CD14-positive monocyte (primary cell): Measurements from ENCODE around the gene HEXB. TPM values are rescaled to one million over a fixed set of nuclear protein-coding genes. Genes with fewer than 3 reads are reported as not detected.

Source experiments
- DNase-seq, 3 donors: peaks; one replicate each; pipeline ENCODE4 v3.0.0-alpha.2; 2011 to 2022
- H2AFZ ChIP-seq: 2 replicates; pipeline ENCODE4 v1.6.0; 2012; ENCODE audit warnings: mild to moderate bottlenecking, low read depth, low read length, inconsistent platforms; ENCODE audit not compliant: insufficient read depth, poor library complexity, severe bottlenecking
- H3K27ac ChIP-seq, 2 donors: 1 replicate in 1 of 2; 2 replicates in 1 of 2; pipeline ENCODE4 v1.5.1; 2012 to 2013; ENCODE audit warnings: low read length in 2 of 2, control low read depth in 1 of 2, inconsistent platforms in 1 of 2, low read depth in 1 of 2, mild to moderate bottlenecking in 1 of 2
- H3K27me3 ChIP-seq, 2 donors: one replicate each; pipeline versions ENCODE4 v1.6.0 to v1.6.1; 2011 to 2013; ENCODE audit warnings: low read length in 2 of 2; ENCODE audit not compliant: control insufficient read depth in 2 of 2, insufficient read depth in 2 of 2
- H3K36me3 ChIP-seq, 2 donors: replicated peaks in 1 of 2; 1 replicate in 1 of 2; 2 replicates in 1 of 2; pipeline versions ENCODE4 v1.5.1 to v1.6.1; 2012 to 2013; ENCODE audit warnings: low read length in 2 of 2, control low read depth in 1 of 2, inconsistent platforms in 1 of 2, mild to moderate bottlenecking in 1 of 2; ENCODE audit not compliant: insufficient read depth in 2 of 2, control insufficient read depth in 1 of 2
- H3K4me1 ChIP-seq, 2 donors: 1 replicate in 1 of 2; 2 replicates in 1 of 2; pipeline versions ENCODE4 v1.5.1 to v1.6.1; 2012 to 2013; ENCODE audit warnings: low read length in 2 of 2, control low read depth in 1 of 2, inconsistent platforms in 1 of 2, mild to moderate bottlenecking in 1 of 2, moderate library complexity in 1 of 2; ENCODE audit not compliant: insufficient read depth in 2 of 2, control insufficient read depth in 1 of 2
- H3K4me2 ChIP-seq: replicated peaks from 2 replicates; pipeline ENCODE3; 2012; ENCODE audit warnings: low read length, moderate library complexity, mild to moderate bottlenecking; ENCODE audit not compliant: poor library complexity, severe bottlenecking; ENCODE audit errors: extremely low read depth
- H3K4me3 ChIP-seq, 3 experiments: fragments of 200-600 bp in 1 of 3; sonication (generic) in 1 of 3; replicated peaks in 1 of 3; 1 replicate in 2 of 3; 2 replicates in 1 of 3; pipeline ENCODE4 v1.5.1; 2011 to 2013; ENCODE audit warnings: low read length in 3 of 3, mild to moderate bottlenecking in 3 of 3, control low read depth in 2 of 3, low read depth in 2 of 3, inconsistent platforms in 1 of 3, moderate library complexity in 1 of 3
- H3K79me2 ChIP-seq: 2 replicates; pipeline ENCODE4 v1.6.0; 2012; ENCODE audit warnings: mild to moderate bottlenecking, control low read depth, inconsistent platforms, low read length, moderate library complexity; ENCODE audit not compliant: insufficient read depth
- H3K9ac ChIP-seq: 2 replicates; pipeline ENCODE4 v1.6.0; 2017; ENCODE audit warnings: low read length, mild to moderate bottlenecking; ENCODE audit not compliant: insufficient read depth, poor library complexity, severe bottlenecking
- H3K9me3 ChIP-seq, 2 donors: replicated peaks in 1 of 2; 1 replicate in 1 of 2; 2 replicates in 1 of 2; pipeline versions ENCODE4 v1.5.1 to v1.6.1; 2012 to 2013; ENCODE audit warnings: low read length in 2 of 2, control low read depth in 1 of 2; ENCODE audit not compliant: control insufficient read depth in 1 of 2, insufficient read depth in 1 of 2
- H4K20me1 ChIP-seq: 2 replicates; pipeline ENCODE4 v1.6.0; 2012; ENCODE audit warnings: mild to moderate bottlenecking, low read length, control low read depth, moderate library complexity; ENCODE audit not compliant: insufficient read depth
- H3K27ac Mint-ChIP-seq, 7 donors: one replicate each; pipeline ENCODE4 v1.8.0; 2020; ENCODE audit warnings: mild to moderate bottlenecking in 7 of 7, mixed read lengths in 7 of 7, moderate library complexity in 6 of 7, inconsistent platforms in 2 of 7
- H3K27me3 Mint-ChIP-seq, 3 donors: one replicate each; pipeline ENCODE4 v1.8.0; 2021 to 2022; ENCODE audit warnings: low read depth in 3 of 3, mild to moderate bottlenecking in 3 of 3, mixed read lengths in 3 of 3, moderate library complexity in 3 of 3, inconsistent platforms in 1 of 3
- H3K36me3 Mint-ChIP-seq, 2 donors: one replicate each; pipeline ENCODE4 v1.8.0; 2020; ENCODE audit warnings: mixed read lengths in 2 of 2, inconsistent platforms in 1 of 2, mild to moderate bottlenecking in 1 of 2
- H3K4me1 Mint-ChIP-seq: one replicate; pipeline ENCODE4 v1.8.0; 2020; ENCODE audit warnings: mild to moderate bottlenecking, mixed read lengths
- H3K4me3 Mint-ChIP-seq, 2 donors: one replicate each; pipeline ENCODE4 v1.8.0; 2020; ENCODE audit warnings: mild to moderate bottlenecking in 2 of 2, mixed read lengths in 2 of 2, moderate library complexity in 1 of 2
- H3K9me3 Mint-ChIP-seq, 7 donors: one replicate each; pipeline ENCODE4 v1.8.0; 2020 to 2022; ENCODE audit warnings: mixed read lengths in 7 of 7, mild to moderate bottlenecking in 6 of 7, moderate library complexity in 6 of 7, inconsistent platforms in 2 of 7
- WGBS: methylation state at CpG from one replicate; pipeline ENCODE4 v1.1.5; 2013; ENCODE audit warnings: missing lambda C conversion rate; ENCODE audit not compliant: insufficient coverage; 5-methylcytosine and 5-hydroxymethylcytosine counted together
- intact Hi-C, 2 donors: fragments of 100-400 bp; cut with micrococcal nuclease; formaldehyde crosslinking; loops; one replicate each; pipeline versions ENCODE4 v1.15.0 to v1.15.1; 2023
- polyA plus RNA-seq, 3 donors: library from polyadenylated mRNA; depleted of rRNA in 1 of 3; unstranded in 2 of 3; stranded (reverse) in 1 of 3; fragments of 300-500 nt in 2 of 3; fragments of >200 nt in 1 of 3; fragmentation: Illumina TruSeq in 2 of 3; gene quantifications; 1 replicate in 2 of 3; 2 replicates in 1 of 3; pipeline ENCODE4 v1.2.3, GENCODE V29; 2012 to 2021
- TF ChIP-seq, protein P1 (sequence below): fragments of 200-600 bp; IDR thresholded peaks from one replicate; pipeline ENCODE4 v1.8.0; 2022; ENCODE audit warnings: antibody characterized with exemption, mild to moderate bottlenecking

HEXB gene
- polyA plus RNA-seq, 3 donors = 158 to 518 (median 470) TPM

DNA sequence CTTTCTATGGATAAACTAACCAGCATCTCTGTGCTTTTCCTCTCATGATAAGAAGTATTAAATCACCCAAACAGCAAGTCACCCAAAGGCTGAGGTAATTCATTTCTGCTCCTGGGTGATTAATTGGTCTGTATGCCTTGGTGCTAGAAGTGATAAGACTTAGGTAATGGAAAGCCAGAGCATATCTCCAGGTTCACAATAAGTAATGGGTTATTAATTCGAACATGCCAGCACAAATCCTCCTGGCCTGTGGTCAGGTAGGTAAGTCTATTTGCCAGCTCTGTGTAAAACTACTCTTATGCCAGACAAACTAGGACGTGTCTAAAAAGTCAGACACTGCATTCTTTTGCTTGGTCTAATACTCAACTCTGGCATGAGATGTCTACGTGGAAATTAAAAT, 33.3 kb upstream of the HEXB start:
- Histone ChIP-seq H3K27me3 (no peaks in the 10 kb centered on the region), H3K36me3 (no peaks in the 10 kb centered on the region), H3K9ac (no peak overlapping the region), H3K4me3 (no peak overlapping the region), H3K4me1 (no peaks in the 10 kb centered on the region), H4K20me1 (no peaks in the 10 kb centered on the region), H3K9me3 (no peaks in the 10 kb centered on the region), H3K79me2 (no peaks in the 10 kb centered on the region), H3K27ac (no peak overlapping the region), H2AFZ (no peak overlapping the region), H3K4me2 (no peak overlapping the region)
- no peak for DNase-seq
- TF ChIP-seq, protein P1, sequence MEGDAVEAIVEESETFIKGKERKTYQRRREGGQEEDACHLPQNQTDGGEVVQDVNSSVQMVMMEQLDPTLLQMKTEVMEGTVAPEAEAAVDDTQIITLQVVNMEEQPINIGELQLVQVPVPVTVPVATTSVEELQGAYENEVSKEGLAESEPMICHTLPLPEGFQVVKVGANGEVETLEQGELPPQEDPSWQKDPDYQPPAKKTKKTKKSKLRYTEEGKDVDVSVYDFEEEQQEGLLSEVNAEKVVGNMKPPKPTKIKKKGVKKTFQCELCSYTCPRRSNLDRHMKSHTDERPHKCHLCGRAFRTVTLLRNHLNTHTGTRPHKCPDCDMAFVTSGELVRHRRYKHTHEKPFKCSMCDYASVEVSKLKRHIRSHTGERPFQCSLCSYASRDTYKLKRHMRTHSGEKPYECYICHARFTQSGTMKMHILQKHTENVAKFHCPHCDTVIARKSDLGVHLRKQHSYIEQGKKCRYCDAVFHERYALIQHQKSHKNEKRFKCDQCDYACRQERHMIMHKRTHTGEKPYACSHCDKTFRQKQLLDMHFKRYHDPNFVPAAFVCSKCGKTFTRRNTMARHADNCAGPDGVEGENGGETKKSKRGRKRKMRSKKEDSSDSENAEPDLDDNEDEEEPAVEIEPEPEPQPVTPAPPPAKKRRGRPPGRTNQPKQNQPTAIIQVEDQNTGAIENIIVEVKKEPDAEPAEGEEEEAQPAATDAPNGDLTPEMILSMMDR = no peak
- 83% methylated on average over 1 of the region's 3 CpGs for WGBS
- H3K9me3 Mint-ChIP-seq = no peaks in the 10 kb centered on the region
- peaks cover 3% of the 10 kb centered on the region for H3K4me1 Mint-ChIP-seq
- peaks cover 1 to 5% (median 3%) of the 10 kb centered on the region in 3 donors for H3K27me3 Mint-ChIP-seq
- no peak overlapping the region for H3K27ac Mint-ChIP-seq
- H3K36me3 Mint-ChIP-seq = no peaks in the 10 kb centered on the region
- no peak overlapping the region for H3K4me3 Mint-ChIP-seq
- intact Hi-C loops = loop anchor here in 1 of 2 donors (10.0 kb wide), 1 partner anchor 257 kb away; no protein-coding TSS in a partner anchor

DNA sequence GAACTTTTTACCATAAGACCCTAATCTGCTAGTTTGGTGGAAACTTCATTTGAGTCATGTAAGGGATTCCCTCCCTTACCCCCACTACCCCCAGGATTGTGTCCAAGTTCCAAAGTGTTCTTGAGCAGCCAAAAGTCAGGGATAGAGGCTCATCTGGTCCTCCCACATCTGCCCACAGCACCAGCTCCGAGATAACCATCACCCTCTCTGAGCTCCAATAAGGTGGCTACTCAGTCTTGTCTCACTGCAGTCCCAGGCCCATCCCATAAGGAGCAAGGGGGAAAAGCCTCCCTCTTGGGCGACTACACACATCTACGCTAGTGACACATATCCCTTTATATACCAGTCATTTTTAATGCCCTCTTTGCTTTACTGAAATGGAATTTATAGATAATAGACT, 32.5 kb upstream of the HEXB start:
- Mint-ChIP-seq H3K27me3 (peaks cover 1 to 8% (median 6%) of the 10 kb centered on the region in 3 donors), H3K4me1 (peaks cover 3% of the 10 kb centered on the region), H3K4me3 (no peak overlapping the region), H3K27ac (no peak overlapping the region), H3K9me3 (no peaks in the 10 kb centered on the region), H3K36me3 (no peaks in the 10 kb centered on the region)
- H3K9ac ChIP-seq = no peak overlapping the region
- no peaks in the 10 kb centered on the region for H3K9me3 ChIP-seq
- H3K4me3 ChIP-seq = no peak overlapping the region
- H3K27ac ChIP-seq = no peak overlapping the region
- WGBS = 100% methylated on average over 1 of the region's 3 CpGs
- TF ChIP-seq, protein P1 = no peak
- H2AFZ ChIP-seq = no peak overlapping the region
- H3K4me1 ChIP-seq = no peaks in the 10 kb centered on the region
- no peaks in the 10 kb centered on the region for H3K27me3 ChIP-seq
- no peak for DNase-seq
- no peak overlapping the region for H3K4me2 ChIP-seq
- no peaks in the 10 kb centered on the region for H3K36me3 ChIP-seq
- H4K20me1 ChIP-seq = no peaks in the 10 kb centered on the region
- intact Hi-C loops = loop anchor here in 1 of 2 donors (10.0 kb wide), 1 partner anchor 258 kb away; no protein-coding TSS in a partner anchor
- no peaks in the 10 kb centered on the region for H3K79me2 ChIP-seq
